HUES64 (cell line): Measurements from ENCODE around the gene ARFRP1. TPM values are rescaled to one million over a fixed set of nuclear protein-coding genes. Genes with fewer than 3 reads are reported as not detected.

Experiments
- H3K27ac ChIP-seq: 2 replicates; pipeline ENCODE4 v1.7.0; 2013; ENCODE audit warnings: low read depth, low read length, inconsistent platforms
- H3K27me3 ChIP-seq: 2 replicates; pipeline ENCODE4 v1.6.1; 2013; ENCODE audit warnings: mild to moderate bottlenecking, low read length; ENCODE audit not compliant: insufficient read depth
- H3K36me3 ChIP-seq: 2 replicates; pipeline ENCODE4 v1.6.1; 2013; ENCODE audit warnings: mild to moderate bottlenecking, low read length; ENCODE audit not compliant: insufficient read depth
- H3K4me1 ChIP-seq: 2 replicates; pipeline ENCODE4 v1.6.1; 2013; ENCODE audit warnings: mild to moderate bottlenecking, low read length, moderate library complexity; ENCODE audit not compliant: insufficient read depth
- H3K4me3 ChIP-seq: 2 replicates; pipeline ENCODE4 v1.5.1; 2013; ENCODE audit warnings: mild to moderate bottlenecking, low read length, moderate library complexity
- H3K9ac ChIP-seq: 2 replicates; pipeline ENCODE4 v1.6.1; 2013; ENCODE audit warnings: mild to moderate bottlenecking, low read depth, low read length
- H3K9me3 ChIP-seq: 2 replicates; pipeline ENCODE4 v1.6.1; 2013; ENCODE audit warnings: low read depth, low read length; ENCODE audit not compliant: insufficient read depth
- WGBS: fragments of 150-250, 120-280 bp; methylation state at CpG from one replicate; pipeline ENCODE4 v1.1.7; 2013; ENCODE audit warnings: missing lambda C conversion rate; 5-methylcytosine and 5-hydroxymethylcytosine counted together
- polyA plus RNA-seq, 2 experiments: library from polyadenylated mRNA; stranded (reverse); fragments of 50-300 nt; gene quantifications; one replicate each; pipeline ENCODE4 v1.2.3, GENCODE V29; 2013

ARFRP1 gene
- 14.0 TPM for polyA plus RNA-seq (2013, experiment 1 of 2)
- polyA plus RNA-seq (2013, experiment 2 of 2), result 12.9 TPM

- Histone ChIP-seq H3K4me1 (no peaks in the 10 kb centered on the region), H3K27me3 (no peaks in the 10 kb centered on the region), H3K9ac (peak within 1 kb of the TSS; percentile 82), H3K9me3 (no peaks in the 10 kb centered on the region), H3K4me3 (peak within 1 kb of the TSS; percentile 89), H3K36me3 (peaks cover 53% of the 10 kb centered on the region), H3K27ac (peak within 1 kb of the TSS; percentile 49; the same call in 1 of the 2 replicates)
- WGBS, result under 1% methylated on average over 98 of the region's 98 CpGs
These were observed at the start of gene ARFRP1, which contains the start of gene ZGPAT for GRCh38 chr20:63707558-63708300. Gene ARFRP1 (minus strand): TSS chr20:63707976. CDS start chr20:63707091, 885 bp downstream. Gene ZGPAT (plus strand): TSS chr20:63708039. CDS start chr20:63708581, 542 bp downstream.

- WGBS, result 90% methylated on average over 6 of the region's 8 CpGs
- Histone ChIP-seq H3K9ac (no peak overlapping the region), H3K4me1 (no peaks in the 10 kb centered on the region)
These were observed 48.8 kb upstream of the ARFRP1 start for GRCh38 chr20:63756648-63756991.

DNA sequence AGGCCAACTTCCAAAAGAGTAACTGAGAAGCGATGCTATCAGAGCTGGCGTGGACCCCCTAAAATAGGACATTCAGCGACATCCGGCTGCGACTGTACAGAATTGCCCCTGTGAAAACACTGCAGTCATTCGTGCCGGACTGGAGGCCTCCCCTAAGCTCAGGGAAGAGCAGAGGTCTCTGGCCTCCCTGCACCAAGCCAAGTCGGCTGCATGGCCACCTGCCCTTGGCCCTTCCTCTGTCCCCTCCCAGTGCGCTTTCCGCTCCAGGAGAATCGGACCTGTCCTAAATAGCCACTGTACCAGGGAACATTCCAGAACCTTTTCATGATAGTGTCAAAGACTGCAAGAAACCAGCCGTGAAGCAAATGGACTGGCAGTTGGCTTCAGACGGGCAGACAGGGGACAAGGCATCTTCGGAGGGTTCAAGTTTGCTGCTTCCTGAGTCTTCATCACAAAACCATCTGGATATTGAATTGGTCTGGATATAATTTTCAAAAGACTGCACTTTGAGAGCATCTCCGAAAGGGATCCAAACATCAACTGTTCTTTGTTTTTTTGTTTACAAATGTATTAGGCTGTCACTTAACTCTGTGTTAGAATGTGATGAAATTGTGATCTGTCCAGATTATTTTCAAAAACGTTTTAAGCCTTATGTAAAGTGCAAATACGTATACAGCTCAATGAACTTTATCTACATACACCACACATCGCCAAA is 48.3 kb upstream of the ARFRP1 start:
- Histone ChIP-seq H3K4me3 (no peak overlapping the region), H3K4me1 (no peaks in the 10 kb centered on the region; the same call in 1 of the 2 replicates), H3K9me3 (no peaks in the 10 kb centered on the region), H3K9ac (no peak overlapping the region), H3K27me3 (no peaks in the 10 kb centered on the region), H3K36me3 (no peaks in the 10 kb centered on the region), H3K27ac (no peak overlapping the region)
- WGBS, result 91% methylated on average over 18 of the region's 18 CpGs

More at GRCh38 chr20:63756648-63756991, 48.8 kb upstream of the ARFRP1 start:
- Histone ChIP-seq H3K27me3 (no peaks in the 10 kb centered on the region), H3K9me3 (no peaks in the 10 kb centered on the region), H3K4me3 (no peak overlapping the region), H3K36me3 (no peaks in the 10 kb centered on the region), H3K27ac (no peak overlapping the region)

DNA sequence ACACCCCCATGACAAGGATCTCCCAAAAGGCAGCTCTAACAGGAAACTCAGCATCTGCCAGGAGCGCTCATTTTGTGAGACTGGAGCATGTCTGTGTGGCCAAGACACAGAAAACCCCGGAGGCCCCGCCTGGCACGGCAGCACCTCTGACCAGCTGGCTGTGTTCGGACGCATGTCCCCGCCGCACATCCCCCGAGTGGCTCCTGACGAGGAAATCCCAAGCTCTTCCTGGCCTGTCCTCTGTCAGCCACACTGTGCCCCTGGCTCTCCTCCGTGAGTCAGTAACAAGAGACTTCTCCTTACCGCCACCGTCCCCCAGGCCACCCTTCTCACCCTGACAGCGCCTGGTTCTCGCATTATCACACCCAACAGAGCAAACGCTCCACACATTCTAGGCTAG is 46.2 kb upstream of the ARFRP1 start:
- Histone ChIP-seq H3K4me3 (no peak overlapping the region), H3K27ac (no peak overlapping the region), H3K36me3 (no peaks in the 10 kb centered on the region), H3K27me3 (no peaks in the 10 kb centered on the region), H3K9ac (no peak overlapping the region), H3K4me1 (no peaks in the 10 kb centered on the region; the same call in 1 of the 2 replicates), H3K9me3 (no peaks in the 10 kb centered on the region)
- whole genome bisulfite sequencing, result 81% methylated on average over 15 of the region's 16 CpGs

DNA sequence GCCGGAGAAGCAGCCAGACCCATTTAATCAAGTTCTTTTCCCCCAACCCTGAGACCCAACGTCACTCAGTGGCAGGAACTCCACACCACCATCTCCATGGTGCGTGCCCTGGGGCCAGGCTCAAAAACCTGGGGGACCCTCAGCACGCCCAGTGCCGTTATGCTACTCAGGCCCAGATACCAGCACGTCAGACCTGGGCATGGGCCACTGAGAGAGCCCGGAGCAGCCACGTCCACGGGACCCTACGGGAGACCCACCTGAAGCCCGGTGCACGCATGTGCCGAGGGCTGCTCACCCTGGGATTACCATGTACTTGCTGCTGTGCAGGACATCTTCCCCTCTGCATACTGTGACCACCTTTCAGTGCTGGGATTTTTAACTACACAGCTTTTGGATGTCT is 45.6 kb upstream of the ARFRP1 start:
- Histone ChIP-seq H3K9me3 (no peaks in the 10 kb centered on the region), H3K27me3 (no peaks in the 10 kb centered on the region), H3K36me3 (no peaks in the 10 kb centered on the region), H3K9ac (no peak overlapping the region), H3K27ac (no peak overlapping the region), H3K4me1 (no peaks in the 10 kb centered on the region; the same call in 1 of the 2 replicates), H3K4me3 (no peak overlapping the region)
- WGBS, result 96% methylated on average over 13 of the region's 13 CpGs

GRCh38 chr20:63752411-63753101 is 44.8 kb upstream of the ARFRP1 start:
- no peak overlapping the region for H3K27ac ChIP-seq
- no peaks in the 10 kb centered on the region; the same call in 1 of the 2 replicates for H3K4me1 ChIP-seq
- H3K36me3 ChIP-seq, result no peaks in the 10 kb centered on the region
- 89% methylated on average over 50 of the region's 50 CpGs for WGBS
- H3K9ac ChIP-seq, result no peak overlapping the region
- H3K27me3 ChIP-seq, result no peaks in the 10 kb centered on the region
- H3K4me3 ChIP-seq, result no peak overlapping the region
- no peaks in the 10 kb centered on the region for H3K9me3 ChIP-seq

- H3K4me3 ChIP-seq, result no peak overlapping the region
- 89% methylated on average over 40 of the region's 45 CpGs for WGBS
- no peaks in the 10 kb centered on the region for H3K9me3 ChIP-seq
- H3K27ac ChIP-seq, result peak overlapping the region; percentile 41; the same call in 1 of the 2 replicates
- no peaks in the 10 kb centered on the region for H3K27me3 ChIP-seq
- no peak overlapping the region for H3K9ac ChIP-seq
- H3K36me3 ChIP-seq, result no peaks in the 10 kb centered on the region
- H3K4me1 ChIP-seq, result no peaks in the 10 kb centered on the region; the same call in 1 of the 2 replicates
These were observed 43.9 kb upstream of the ARFRP1 start for GRCh38 chr20:63751471-63752271.

- Histone ChIP-seq H3K4me3 (no peak overlapping the region), H3K9ac (no peak overlapping the region), H3K9me3 (no peaks in the 10 kb centered on the region), H3K4me1 (no peaks in the 10 kb centered on the region; the same call in 1 of the 2 replicates), H3K36me3 (no peaks in the 10 kb centered on the region), H3K27ac (peak overlapping the region; percentile 41; the same call in 1 of the 2 replicates), H3K27me3 (no peaks in the 10 kb centered on the region)
- 88% methylated on average over 26 of the region's 26 CpGs for WGBS
These were observed 43.2 kb upstream of the ARFRP1 start for GRCh38 chr20:63750807-63751470.

DNA sequence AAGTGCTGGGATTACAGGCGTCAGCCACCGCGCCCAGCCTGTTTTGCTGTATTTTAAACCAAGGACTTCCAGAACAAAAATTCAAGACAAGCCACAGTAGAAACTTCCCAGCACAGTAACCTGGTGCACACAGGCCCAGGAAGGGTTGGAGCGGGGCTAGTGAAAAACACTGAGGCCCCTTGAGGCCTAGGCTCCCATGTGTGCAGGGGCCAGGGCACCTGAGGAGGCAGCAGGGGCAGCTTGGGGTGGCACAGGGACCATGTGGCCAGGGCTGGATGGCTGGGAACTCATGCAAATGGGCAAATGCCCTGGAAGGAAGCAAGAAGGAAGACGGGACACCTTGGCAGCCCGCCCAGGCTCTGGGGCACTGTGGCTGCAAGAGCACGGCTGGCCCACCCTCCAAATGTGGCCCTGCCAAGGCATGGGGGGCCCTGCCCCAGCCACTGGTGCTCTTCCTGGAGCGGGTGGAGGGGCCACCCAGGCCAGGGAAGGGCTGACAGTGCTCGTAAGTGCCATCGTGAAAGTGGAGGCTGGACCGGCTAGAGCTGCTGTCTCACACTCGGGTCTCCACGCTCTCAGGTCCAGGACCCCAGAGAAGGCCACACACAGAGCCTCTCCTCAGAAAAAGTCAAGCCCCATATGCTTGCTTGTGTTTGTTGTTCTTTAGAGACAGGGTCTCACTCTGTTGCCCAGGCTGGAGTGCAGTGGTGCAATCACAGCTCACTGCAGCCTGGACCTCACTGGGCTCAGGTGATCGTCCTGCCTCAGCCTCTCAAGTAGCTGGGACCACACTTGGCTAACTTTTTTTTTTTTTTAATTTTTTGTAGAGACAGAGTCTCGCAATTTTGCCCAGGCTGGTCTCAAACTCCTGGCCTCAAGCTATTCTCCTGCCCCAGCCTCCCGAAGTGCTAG is 42.1 kb upstream of the ARFRP1 start:
- Histone ChIP-seq H3K4me3 (no peak overlapping the region), H3K9ac (no peak overlapping the region), H3K9me3 (no peaks in the 10 kb centered on the region), H3K4me1 (no peaks in the 10 kb centered on the region; the same call in 1 of the 2 replicates), H3K27me3 (no peaks in the 10 kb centered on the region), H3K27ac (no peak overlapping the region), H3K36me3 (no peaks in the 10 kb centered on the region)
- 95% methylated on average over 16 of the region's 16 CpGs for WGBS
